ENCODE measurements around the gene THSD4. TPM values are rescaled to one million over a fixed set of nuclear protein-coding genes. Genes with fewer than 3 reads are reported as not detected.

Gene THSD4
- total RNA-seq, 1 donor from 2014 or later: 116 TPM

DNA sequence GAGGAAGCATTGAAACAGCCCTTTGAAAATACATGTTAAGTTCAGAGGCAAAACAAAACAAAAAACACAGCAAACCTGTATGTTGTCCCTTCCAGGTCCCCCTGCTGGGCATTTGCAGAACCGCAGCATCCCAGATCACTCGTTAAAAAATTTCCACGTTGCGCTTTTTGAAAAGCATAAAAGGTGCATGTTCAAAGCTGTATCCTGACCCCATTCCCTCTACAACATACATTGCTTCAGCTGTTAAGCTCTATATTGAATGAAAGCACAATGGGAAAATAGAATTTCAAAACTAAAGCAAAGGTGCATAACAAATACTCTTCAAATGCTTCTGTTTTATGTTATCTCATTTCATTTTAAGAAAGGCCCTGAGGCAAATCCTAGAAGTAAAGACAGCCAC, 328.3 kb downstream of the THSD4 start:
- no peak for DNase-seq (ENCODE audit: low spot score)
- intact Hi-C loops (cut with DNase I): loop anchor here (5.0 kb wide), 3 partner anchors 56 to 551 kb away; partner anchors contain the start of genes LRRC49 and THAP10

- DNase-seq (ENCODE audit: low spot score): no peak
- intact Hi-C loops (cut with DNase I): loop anchor here (5.0 kb wide), 3 partner anchors 57 to 552 kb away; partner anchors contain the start of genes LRRC49 and THAP10
Measured at GRCh38 chr15:71444032-71444810, 328.9 kb downstream of the THSD4 start.

DNA sequence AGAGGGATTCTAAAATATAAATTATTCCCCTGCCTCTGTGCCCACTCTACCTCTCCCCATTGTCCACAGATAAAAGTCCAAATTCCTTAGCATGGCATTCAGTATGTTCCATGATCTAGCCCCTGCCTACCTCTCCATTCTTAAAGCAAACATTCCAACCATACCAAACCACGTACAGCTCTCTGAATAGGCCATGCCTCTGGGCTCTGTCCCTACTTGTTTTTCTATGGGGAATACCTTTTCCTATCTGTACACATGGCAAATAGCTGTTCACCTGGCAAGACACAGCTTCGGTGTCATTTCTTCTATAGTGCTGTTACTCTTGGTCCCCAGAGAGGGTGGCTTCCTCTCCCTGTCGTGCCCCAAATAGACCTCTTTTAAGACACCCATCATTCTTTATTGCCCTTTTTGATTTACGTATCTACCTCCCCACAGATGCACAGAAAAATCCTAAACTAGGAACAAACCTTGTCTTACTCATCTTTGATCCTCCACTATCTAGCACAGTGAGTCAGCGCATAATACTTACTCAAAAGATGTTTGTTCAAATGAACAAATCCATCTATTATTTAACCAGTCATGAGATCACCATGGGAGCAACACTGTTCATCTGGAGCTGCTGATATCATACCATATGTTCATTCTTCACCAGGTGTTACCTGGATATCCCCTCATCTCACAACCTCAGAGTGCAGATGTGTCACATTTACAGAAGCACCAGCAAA, 329.8 kb downstream of the THSD4 start:
- intact Hi-C loops (cut with DNase I): loop anchor here (5.0 kb wide), 4 partner anchors 58 to 553 kb away; partner anchors contain the start of genes LRRC49 and THAP10

DNA sequence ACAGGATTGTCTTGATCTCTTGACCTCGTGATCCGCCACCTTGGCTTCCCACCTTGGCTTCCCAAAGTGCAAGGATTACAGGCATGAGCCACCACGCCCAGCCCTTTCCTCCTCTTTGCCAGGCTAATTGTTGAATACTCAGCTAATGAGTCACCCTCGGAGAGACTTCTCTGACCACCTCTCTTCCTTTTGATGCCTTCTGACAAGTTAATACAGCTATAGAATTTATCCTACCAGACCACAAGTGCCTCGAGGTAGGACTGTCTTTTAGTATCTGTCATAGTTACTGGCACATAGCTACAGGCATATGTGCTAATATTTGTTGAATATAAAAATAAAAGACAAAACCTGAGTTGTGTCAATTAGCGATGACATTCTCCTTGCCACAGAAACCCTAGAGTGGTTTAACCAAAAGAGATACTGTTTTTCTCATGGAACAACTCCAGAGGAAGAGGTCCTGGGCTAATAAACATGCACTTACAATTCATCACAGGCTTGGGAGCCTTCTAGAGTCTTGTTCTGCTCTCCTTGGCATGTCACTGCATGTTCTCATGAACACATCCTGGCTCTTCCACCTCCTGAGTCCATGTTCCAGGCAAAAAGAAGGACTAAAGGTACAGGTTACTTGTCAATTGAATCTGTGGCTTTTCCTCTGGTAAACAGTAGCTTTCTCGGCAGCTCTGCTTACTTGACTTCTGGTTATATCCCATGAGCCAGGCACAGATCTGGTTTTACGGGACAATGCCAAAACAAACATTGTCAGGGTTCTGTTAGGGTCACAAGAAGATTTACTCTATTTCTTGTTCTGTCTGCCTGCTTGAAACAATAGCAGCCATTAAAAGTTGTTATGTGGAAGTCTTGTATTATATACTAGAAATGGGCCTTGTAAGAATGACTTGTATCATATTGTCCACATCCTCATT, 332.3 kb downstream of the THSD4 start:
- intact Hi-C loops (cut with DNase I): loop anchor here (2.0 to 5.0 kb wide), 2 partner anchors 205 to 283 kb away; no protein-coding TSS in a partner anchor
- DNase-seq (ENCODE audit: low spot score): no peak

More for the DNA sequence above, 329.8 kb downstream of the THSD4 start:
- DNase-seq (ENCODE audit: low spot score): no peak

GRCh38 chr15:71448688-71449114, 333.4 kb downstream of the THSD4 start:
- no peak for DNase-seq (ENCODE audit: low spot score)
- intact Hi-C loops (cut with DNase I): loop anchor here (2.0 to 5.0 kb wide), 2 partner anchors 204 to 282 kb away; no protein-coding TSS in a partner anchor

- no peak for DNase-seq (ENCODE audit: low spot score)
- intact Hi-C loops (cut with DNase I): loop anchor here (2.0 to 5.0 kb wide), 2 partner anchors 203 to 281 kb away; no protein-coding TSS in a partner anchor
Measured at GRCh38 chr15:71449363-71449762, 334.1 kb downstream of the THSD4 start.

- intact Hi-C loops (cut with DNase I): loop anchor here (2.0 to 5.0 kb wide), 3 partner anchors 122 to 281 kb away; no protein-coding TSS in a partner anchor
- DNase-seq (ENCODE audit: low spot score): no peak
Measured at GRCh38 chr15:71449956-71450355, 334.7 kb downstream of the THSD4 start.

DNA sequence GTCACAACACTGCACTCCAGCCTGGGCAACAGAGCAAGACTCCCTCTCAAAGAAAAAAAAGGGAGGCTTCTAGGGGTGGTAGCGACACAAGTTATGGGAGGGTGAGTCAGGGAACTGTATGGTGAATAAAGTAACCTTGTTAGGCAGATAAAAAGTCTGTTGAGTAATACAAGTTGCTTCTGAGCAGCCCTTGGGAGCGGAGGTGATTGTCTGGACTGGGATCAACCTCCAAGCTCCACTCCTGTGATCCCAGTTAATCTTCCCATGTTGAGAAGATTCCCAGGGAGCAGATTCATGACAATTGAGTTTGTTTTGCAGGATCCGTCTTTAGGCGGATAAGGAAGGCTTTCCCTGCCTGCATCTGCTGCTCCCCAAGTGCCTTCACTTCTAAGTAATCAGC, 335.9 kb downstream of the THSD4 start:
- no peak for DNase-seq (ENCODE audit: low spot score)
- intact Hi-C loops (cut with DNase I): loop anchor here (5.0 kb wide), 1 partner anchor 121 kb away; no protein-coding TSS in a partner anchor

GRCh38 chr15:71452893-71453292, 337.6 kb downstream of the THSD4 start:
- DNase-seq (ENCODE audit: low spot score): no peak
- intact Hi-C loops (cut with DNase I): loop anchor here (5.0 kb wide), 1 partner anchor 119 kb away; no protein-coding TSS in a partner anchor

DNA sequence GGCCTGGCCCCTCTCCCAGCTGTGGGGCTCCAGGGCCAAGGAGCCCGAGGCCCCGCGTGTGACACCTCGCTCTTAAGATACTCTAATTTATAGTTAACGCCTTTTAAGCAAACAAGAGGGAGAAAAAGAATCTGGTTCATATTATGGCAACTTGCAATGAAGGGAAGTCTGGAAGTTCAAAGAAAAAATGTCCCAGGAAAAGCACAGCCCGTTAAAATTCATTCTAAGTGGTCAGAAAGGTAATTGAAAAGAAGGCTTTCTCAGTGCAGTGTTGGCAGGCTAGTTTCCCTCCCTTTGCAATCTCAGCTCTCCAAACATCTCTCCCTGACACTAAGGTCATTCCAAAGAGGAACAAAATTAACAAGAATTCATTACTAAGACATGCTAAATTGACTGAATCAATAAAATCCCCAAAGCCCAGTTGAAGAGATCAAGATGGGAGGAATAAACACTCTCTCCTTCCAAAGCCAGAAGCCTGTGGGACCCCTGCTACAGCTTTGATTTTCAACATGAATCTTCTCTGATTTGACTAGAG, 339.3 kb downstream of the THSD4 start:
- intact Hi-C loops (cut with DNase I): loop anchor here (5.0 kb wide), 1 partner anchor 118 kb away; no protein-coding TSS in a partner anchor

GRCh38 chr15:71455107-71455506, 339.8 kb downstream of the THSD4 start:
- no peak for DNase-seq (ENCODE audit: low spot score)
- intact Hi-C loops (cut with DNase I): loop anchor here (5.0 kb wide), 1 partner anchor 42 kb away; no protein-coding TSS in a partner anchor

More for the DNA sequence above, 339.3 kb downstream of the THSD4 start:
- no peak for DNase-seq (ENCODE audit: low spot score)

DNA sequence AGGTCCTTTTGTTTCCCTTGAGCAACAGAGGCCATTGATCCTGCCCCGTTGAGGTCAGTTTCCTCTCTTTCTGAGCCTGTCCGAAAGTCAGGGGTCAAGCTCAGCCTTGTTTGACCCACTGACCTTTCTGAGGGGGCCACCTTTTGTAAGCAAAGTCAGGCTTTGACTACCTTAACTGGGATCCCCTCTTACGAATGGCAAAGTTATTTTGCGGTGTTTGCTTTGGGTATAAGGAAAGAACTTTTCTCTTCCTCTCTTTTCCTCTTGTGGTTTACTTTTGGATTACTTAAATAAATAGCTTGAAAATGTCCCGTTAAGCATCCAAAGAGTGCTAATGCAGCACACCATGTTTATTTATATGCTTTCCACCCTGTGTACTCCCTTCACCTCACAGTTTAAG, 340.6 kb downstream of the THSD4 start:
- no peak for DNase-seq (ENCODE audit: low spot score)
- intact Hi-C loops (cut with DNase I): loop anchor here (5.0 kb wide), 1 partner anchor 41 kb away; no protein-coding TSS in a partner anchor

DNA sequence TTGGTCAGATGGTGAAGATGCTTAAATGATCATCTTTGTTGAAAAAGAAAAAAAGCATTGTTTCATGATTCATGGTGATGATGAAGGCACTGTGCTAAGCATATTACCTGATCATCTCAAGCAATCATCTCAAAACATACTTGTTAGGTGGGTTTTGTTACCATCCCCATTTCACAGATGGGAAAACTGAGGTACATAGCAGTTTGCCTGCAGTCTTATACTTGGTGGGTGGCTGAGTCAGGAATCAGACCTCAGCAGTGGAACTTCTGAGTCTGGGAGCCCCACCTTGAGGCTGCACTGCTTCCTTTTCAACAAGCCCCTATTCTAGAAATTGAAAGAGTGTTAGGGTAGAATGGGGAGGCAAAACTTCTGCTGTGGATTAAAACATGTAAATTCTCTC, 341.1 kb downstream of the THSD4 start:
- no peak for DNase-seq (ENCODE audit: low spot score)
- intact Hi-C loops (cut with DNase I): loop anchor here (5.0 kb wide), 1 partner anchor 41 kb away; no protein-coding TSS in a partner anchor

GRCh38 chr15:71456811-71457210, 341.5 kb downstream of the THSD4 start:
- DNase-seq (ENCODE audit: low spot score): no peak
- intact Hi-C loops (cut with DNase I): loop anchor here (5.0 kb wide), 1 partner anchor 40 kb away; no protein-coding TSS in a partner anchor

DNA sequence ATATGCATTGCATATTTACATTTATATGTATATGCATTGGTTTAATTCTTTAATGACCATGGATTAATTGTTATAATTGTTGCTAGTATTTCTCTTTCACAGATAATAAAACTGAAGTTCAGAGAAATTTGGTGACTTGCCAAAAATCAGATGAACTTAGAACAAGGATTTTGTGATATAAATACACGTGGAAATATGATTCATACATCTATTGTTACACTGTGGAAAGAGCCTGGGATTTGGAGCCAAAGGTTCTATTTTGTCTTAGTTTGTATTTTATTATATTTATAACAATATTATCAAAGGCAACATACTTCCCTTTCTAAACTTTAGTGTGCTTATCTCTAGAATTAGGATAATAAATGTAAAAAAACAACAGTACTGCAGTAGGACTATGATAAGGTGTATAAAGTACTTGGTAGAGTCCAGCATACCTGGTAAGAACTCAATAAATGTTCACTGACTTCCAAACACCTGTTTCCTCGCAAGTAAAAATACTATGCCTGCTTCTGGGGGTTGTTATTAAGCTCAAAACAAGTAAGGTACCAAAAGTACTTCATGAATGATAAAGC, 342.9 kb downstream of the THSD4 start:
- no peak for DNase-seq (ENCODE audit: low spot score)
- intact Hi-C loops (cut with DNase I): loop anchor here (5.0 kb wide), 1 partner anchor 39 kb away; no protein-coding TSS in a partner anchor

DNA sequence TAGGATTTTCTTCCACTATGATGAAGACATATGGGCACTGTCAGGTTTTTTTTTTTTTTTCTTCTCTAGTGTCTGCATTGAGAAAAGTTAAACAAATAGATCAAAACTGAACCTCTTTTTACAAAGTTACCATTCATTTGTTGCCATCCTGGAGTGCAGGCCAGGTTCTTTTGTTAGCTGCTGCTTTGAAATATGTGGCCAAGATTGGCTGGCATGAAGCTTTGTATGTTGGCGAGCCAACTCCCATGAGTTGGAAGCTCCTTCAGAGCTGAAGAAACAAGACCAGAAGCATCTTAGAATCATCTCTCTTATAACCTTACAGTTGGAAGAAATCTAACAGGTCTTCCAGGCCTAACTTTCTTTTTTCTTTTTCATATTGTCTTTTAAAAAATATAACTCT, 346.5 kb downstream of the THSD4 start:
- DNase-seq (ENCODE audit: low spot score): no peak
- intact Hi-C loops (cut with DNase I): no loop called here

GRCh38 chr15:71462638-71463037, 347.4 kb downstream of the THSD4 start:
- no peak for DNase-seq (ENCODE audit: low spot score)
- intact Hi-C loops (cut with DNase I): no loop called here

DNA sequence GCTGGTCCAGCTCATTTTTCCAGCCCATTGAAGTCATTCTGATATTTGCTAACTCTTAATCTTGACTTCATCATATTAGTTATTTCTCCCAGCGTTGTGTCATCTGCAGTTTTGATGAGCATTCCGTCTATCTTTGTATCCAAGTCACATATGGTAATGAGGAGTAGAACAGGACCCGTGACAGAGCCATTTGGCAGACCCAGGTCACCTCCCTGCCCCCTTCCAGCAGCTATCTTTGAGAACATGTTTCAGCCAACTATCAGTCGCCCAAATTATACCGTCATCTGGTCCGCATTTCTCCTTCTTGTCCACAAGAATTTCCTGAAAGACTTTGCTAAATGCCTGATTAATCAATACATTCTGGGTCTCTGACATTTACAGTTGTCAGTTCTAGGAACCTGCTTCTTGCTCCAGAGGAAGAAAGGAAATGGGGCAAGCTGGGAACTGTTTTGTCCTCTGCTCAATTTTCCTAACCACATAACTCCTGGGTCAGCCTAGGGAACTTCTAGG, 347.9 kb downstream of the THSD4 start:
- intact Hi-C loops (cut with DNase I): no loop called here
- DNase-seq (ENCODE audit: low spot score): no peak

All from cardiac septum (tissue), 1 donor.